Upper lobe of left lung (tissue), 4 donors: Measurements from ENCODE around the gene B3GNT2.

Source experiments
- CTCF ChIP-seq, 6 experiments: fragments of 450-650 bp in 4 of 6; fragments of 200-600 bp in 2 of 6; sonication (generic) in 2 of 6; IDR thresholded peaks; one replicate each; pipeline ENCODE4 v1.5.1; 2016 to 2019; ENCODE audit warnings: antibody characterized with exemption in 6 of 6
- POLR2A ChIP-seq, 4 donors: fragments of 450-650 bp; IDR thresholded peaks; one replicate each; pipeline ENCODE4 v1.5.1; 2016 to 2017; ENCODE audit warnings: antibody characterized with exemption in 4 of 4, mild to moderate bottlenecking in 2 of 4
- POLR2AphosphoS5 ChIP-seq, 2 donors: sonication (generic); formaldehyde crosslinking; IDR thresholded peaks; one replicate each; pipeline ENCODE4 v1.5.1; 2017; ENCODE audit warnings: antibody characterized with exemption in 2 of 2

- TF ChIP-seq CTCF (IDR thresholded peaks at IDR 0.05) (no peak), POLR2AphosphoS5 (IDR thresholded peaks at IDR 0.05) (no peak), POLR2A (IDR thresholded peaks at IDR 0.05) (no peak)
These were observed 44.6 kb downstream of the B3GNT2 start for GRCh38 chr2:62240546-62240945.
